GM12891 (cell line): ENCODE data around the gene DYDC1.

Experiments used
- POLR2A ChIP-seq: IDR thresholded peaks from 2 replicates; pipeline ENCODE4 v1.6.1; 2011; ENCODE audit warnings: low read depth, low read length, control low read depth
- SPI1 ChIP-seq: IDR thresholded peaks from 2 replicates; pipeline ENCODE4 v1.6.1; 2011; ENCODE audit warnings: low read depth, low read length, control low read depth
- TAF1 ChIP-seq: IDR thresholded peaks from 2 replicates; pipeline ENCODE4 v1.6.1; 2011; ENCODE audit warnings: low read depth, low read length, control low read depth

DNA sequence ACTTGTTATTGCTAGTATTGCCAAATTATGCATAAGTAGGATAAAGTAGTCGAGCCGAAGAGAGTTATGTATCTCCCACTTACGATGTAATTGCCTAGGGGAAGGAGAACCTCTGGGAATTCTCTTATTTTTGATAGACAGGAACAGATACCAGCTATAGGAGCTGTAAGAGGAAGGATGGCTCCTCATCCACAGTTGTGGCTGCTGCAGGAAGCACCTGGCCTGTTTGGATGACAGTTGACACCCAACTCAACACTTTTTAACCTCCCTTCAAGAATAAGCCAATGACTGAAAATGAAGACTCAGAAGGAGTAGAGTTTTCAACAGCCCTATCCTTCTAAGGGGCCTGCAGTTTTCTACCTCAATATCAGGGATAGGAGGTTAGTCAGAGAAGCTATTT is 6.3 kb downstream of the DYDC1 start:
- TF ChIP-seq POLR2A (no peak), TAF1 (no peak), SPI1 (no peak)
